KMS-11 (cell line): ENCODE data around the gene ENDOG.
"Not testable (repeated sequence)": the region's sequence is repeated elsewhere in the genome, so short reads cannot be mapped to it uniquely, and the experiment has no call there.

Experiments used
- H2AFZ ChIP-seq: fragments of 200-600 bp; sonication (generic); 2 replicates; pipeline ENCODE4 v1.6.1; 2016; ENCODE audit warnings: antibody characterized with exemption, mixed run types, low read depth
- H3K27ac ChIP-seq: fragments of 200-600 bp; sonication (generic); 2 replicates; pipeline ENCODE4 v1.6.1; 2016; ENCODE audit warnings: mild to moderate bottlenecking, mixed run types
- H3K27me3 ChIP-seq: fragments of 200-600 bp; sonication (generic); 2 replicates; pipeline ENCODE4 v1.6.1; 2017; ENCODE audit warnings: mild to moderate bottlenecking, low read depth, mixed run types, moderate library complexity; ENCODE audit not compliant: insufficient read depth
- H3K36me3 ChIP-seq: fragments of 200-600 bp; sonication (generic); 2 replicates; pipeline ENCODE4 v1.6.1; 2017; ENCODE audit warnings: mild to moderate bottlenecking, mixed run types; ENCODE audit not compliant: insufficient read depth
- H3K4me1 ChIP-seq: fragments of 200-600 bp; sonication (generic); 2 replicates; pipeline ENCODE4 v1.6.1; 2016; ENCODE audit warnings: mild to moderate bottlenecking, low read depth, mixed run types; ENCODE audit not compliant: poor library complexity, severe bottlenecking
- H3K4me2 ChIP-seq: fragments of 200-600 bp; sonication (generic); 2 replicates; pipeline ENCODE4 v1.7.0; 2016; ENCODE audit warnings: mild to moderate bottlenecking, mixed run types
- H3K4me3 ChIP-seq: fragments of 200-600 bp; sonication (generic); IDR thresholded peaks from 2 replicates; pipeline ENCODE4 v1.6.1; 2017; ENCODE audit warnings: low read depth, low read length, mixed read lengths; ENCODE audit not compliant: insufficient read depth
- H3K79me2 ChIP-seq: fragments of 200-600 bp; sonication (generic); 2 replicates; pipeline ENCODE4 v1.6.1; 2016; ENCODE audit warnings: low read depth, mixed run types; ENCODE audit not compliant: insufficient read depth
- H3K9ac ChIP-seq: fragments of 200-600 bp; sonication (generic); 2 replicates; pipeline ENCODE4 v1.6.1; 2016; ENCODE audit warnings: mild to moderate bottlenecking, mixed run types
- H4K20me1 ChIP-seq: fragments of 200-600 bp; sonication (generic); 2 replicates; pipeline ENCODE4 v1.6.1; 2016; ENCODE audit warnings: mild to moderate bottlenecking, mixed run types; ENCODE audit not compliant: insufficient read depth
- CTCF ChIP-seq: fragments of 200-600 bp; sonication (generic); conservative IDR thresholded peaks from 2 replicates; pipeline ENCODE4 v1.6.1; 2017; ENCODE audit warnings: low read depth, mild to moderate bottlenecking, antibody characterized with exemption, low read length, moderate library complexity, mixed read lengths

The ENDOG gene

GRCh38 chr9:128845186-128845931 lies 27.1 kb downstream of the ENDOG start:
- no peak for TF ChIP-seq CTCF
- H3K4me2 ChIP-seq: no peak overlapping the region
- no peaks in the 10 kb centered on the region for H3K36me3 ChIP-seq
- H3K4me3 ChIP-seq: no peak overlapping the region
- H3K27ac ChIP-seq: no peak overlapping the region
- H3K79me2 ChIP-seq: no peaks in the 10 kb centered on the region
- H3K27me3 ChIP-seq: no peaks in the 10 kb centered on the region
- H3K4me1 ChIP-seq: no peaks in the 10 kb centered on the region
- no peaks in the 10 kb centered on the region for H4K20me1 ChIP-seq
- no peak overlapping the region for H2AFZ ChIP-seq
- H3K9ac ChIP-seq: no peak overlapping the region

- no peaks in the 10 kb centered on the region for H3K79me2 ChIP-seq
- no peaks in the 10 kb centered on the region for H4K20me1 ChIP-seq
- H3K4me2 ChIP-seq: no peak overlapping the region
- no peak for TF ChIP-seq CTCF
- H3K36me3 ChIP-seq: no peaks in the 10 kb centered on the region
- H3K9ac ChIP-seq: no peak overlapping the region
- no peaks in the 10 kb centered on the region for H3K4me1 ChIP-seq
- no peak overlapping the region for H3K27ac ChIP-seq
- no peak overlapping the region for H3K4me3 ChIP-seq
- no peak overlapping the region for H2AFZ ChIP-seq
- H3K27me3 ChIP-seq: no peaks in the 10 kb centered on the region
Measured at GRCh38 chr9:128846680-128847030, 28.4 kb downstream of the ENDOG start.

GRCh38 chr9:128847803-128848202 lies 29.5 kb downstream of the ENDOG start:
- H3K27ac ChIP-seq: no peak overlapping the region
- H4K20me1 ChIP-seq: no peaks in the 10 kb centered on the region
- no peak for TF ChIP-seq CTCF
- no peak overlapping the region for H2AFZ ChIP-seq
- H3K4me1 ChIP-seq: no peaks in the 10 kb centered on the region
- no peaks in the 10 kb centered on the region for H3K36me3 ChIP-seq
- no peaks in the 10 kb centered on the region for H3K79me2 ChIP-seq
- H3K4me2 ChIP-seq: no peak overlapping the region
- H3K27me3 ChIP-seq: no peaks in the 10 kb centered on the region
- no peak overlapping the region for H3K9ac ChIP-seq
- H3K4me3 ChIP-seq: no peak overlapping the region

GRCh38 chr9:128851024-128851423 lies 32.7 kb downstream of the ENDOG start:
- not testable (repeated sequence) for H3K36me3 ChIP-seq, H3K4me2 ChIP-seq, H2AFZ ChIP-seq, H3K9ac ChIP-seq, H4K20me1 ChIP-seq, H3K4me3 ChIP-seq, H3K27me3 ChIP-seq, H3K27ac ChIP-seq, H3K4me1 ChIP-seq, H3K79me2 ChIP-seq

GRCh38 chr9:128851779-128852600 lies 33.7 kb downstream of the ENDOG start:
- H3K4me2 ChIP-seq, H3K27me3 ChIP-seq, H3K27ac ChIP-seq, H3K36me3 ChIP-seq, H3K9ac ChIP-seq, H4K20me1 ChIP-seq, H3K79me2 ChIP-seq, H3K4me1 ChIP-seq, H3K4me3 ChIP-seq, H2AFZ ChIP-seq: not testable (repeated sequence)
- peak; percentile 54 for TF ChIP-seq CTCF

GRCh38 chr9:128852646-128853045 lies 34.3 kb downstream of the ENDOG start:
- not testable (repeated sequence) for H3K4me3 ChIP-seq

GRCh38 chr9:128854454-128854853 lies 36.2 kb downstream of the ENDOG start:
- H3K36me3 ChIP-seq, H3K27ac ChIP-seq, H3K4me3 ChIP-seq, H3K4me1 ChIP-seq, H2AFZ ChIP-seq, H3K79me2 ChIP-seq, H3K27me3 ChIP-seq, H4K20me1 ChIP-seq, H3K4me2 ChIP-seq, H3K9ac ChIP-seq: not testable (repeated sequence)

More at GRCh38 chr9:128852646-128853045, 34.3 kb downstream of the ENDOG start:
- not testable (repeated sequence) for H3K36me3 ChIP-seq, H4K20me1 ChIP-seq, H3K27ac ChIP-seq, H3K4me1 ChIP-seq, H3K27me3 ChIP-seq, H3K79me2 ChIP-seq, H3K4me2 ChIP-seq, H3K9ac ChIP-seq, H2AFZ ChIP-seq
